Astrocyte of the spinal cord (primary cell): ENCODE data around the gene MAP3K1.
"Not testable (repeated sequence)": the region's sequence is repeated elsewhere in the genome, so short reads cannot be mapped to it uniquely, and the experiment has no call there.

Source experiments
- DNase-seq: peaks from one replicate; pipeline ENCODE4 v3.0.0; 2011; ENCODE audit warnings: low read depth, low spot score
- H3K4me3 ChIP-seq: 2 replicates; pipeline ENCODE4 v1.5.1; 2011; ENCODE audit warnings: low read depth, mild to moderate bottlenecking, low read length, moderate library complexity
- CTCF ChIP-seq: IDR thresholded peaks from 2 replicates; pipeline ENCODE4 v1.5.1; 2012; ENCODE audit warnings: low read depth, mild to moderate bottlenecking, low read length, inconsistent platforms
- in situ Hi-C: cut with HindIII; loops from 2 replicates; pipeline ENCODE4 v1.10.0; 2017; ENCODE audit warnings: low sequenced_read_pairs

The MAP3K1 gene

GRCh38 chr5:56814963-56815657 is at the start of gene MAP3K1:
Gene MAP3K1, plus strand, starts transcription at chr5:56815549. Its CDS starts 25 bp downstream, at chr5:56815574.
- in situ Hi-C loops = no loop called here
- TF ChIP-seq CTCF = no peak
- H3K4me3 ChIP-seq = peak within 1 kb of the TSS; percentile 58
- peak; percentile 59 for DNase-seq

DNA sequence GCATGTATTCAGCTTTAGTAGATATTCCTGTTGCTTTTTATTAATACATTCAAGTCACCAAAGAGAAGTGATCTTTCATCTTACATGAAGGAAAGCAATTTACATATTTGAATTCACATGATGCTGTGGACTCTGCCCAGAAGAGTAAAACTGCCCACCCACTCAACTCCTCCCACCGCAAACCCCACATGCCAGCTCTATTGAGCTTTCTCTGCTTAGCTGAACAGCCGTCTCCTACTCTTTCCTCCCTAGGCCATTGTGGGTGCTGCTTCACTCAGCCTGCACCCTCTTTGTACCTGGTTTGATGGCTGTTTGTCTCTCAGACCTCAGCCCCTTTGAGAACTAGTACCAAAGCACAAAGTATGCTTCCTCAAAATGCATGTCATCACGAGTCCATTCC is 48.4 kb upstream of the MAP3K1 start:
- no peak for DNase-seq
- no peak overlapping the region for H3K4me3 ChIP-seq
- in situ Hi-C loops = no loop called here
- no peak for TF ChIP-seq CTCF

GRCh38 chr5:56769875-56770604 is 45.3 kb upstream of the MAP3K1 start:
- no peak for TF ChIP-seq CTCF
- DNase-seq = no peak
- in situ Hi-C loops = no loop called here
- no peak overlapping the region for H3K4me3 ChIP-seq

GRCh38 chr5:56772767-56773166 is 42.6 kb upstream of the MAP3K1 start:
- TF ChIP-seq CTCF = no peak
- no peak overlapping the region for H3K4me3 ChIP-seq
- DNase-seq = no peak
- in situ Hi-C loops = no loop called here

- in situ Hi-C loops = no loop called here
- H3K4me3 ChIP-seq = no peak overlapping the region
- no peak for TF ChIP-seq CTCF
- no peak for DNase-seq
Measured at GRCh38 chr5:56774957-56775356, 40.4 kb upstream of the MAP3K1 start.

DNA sequence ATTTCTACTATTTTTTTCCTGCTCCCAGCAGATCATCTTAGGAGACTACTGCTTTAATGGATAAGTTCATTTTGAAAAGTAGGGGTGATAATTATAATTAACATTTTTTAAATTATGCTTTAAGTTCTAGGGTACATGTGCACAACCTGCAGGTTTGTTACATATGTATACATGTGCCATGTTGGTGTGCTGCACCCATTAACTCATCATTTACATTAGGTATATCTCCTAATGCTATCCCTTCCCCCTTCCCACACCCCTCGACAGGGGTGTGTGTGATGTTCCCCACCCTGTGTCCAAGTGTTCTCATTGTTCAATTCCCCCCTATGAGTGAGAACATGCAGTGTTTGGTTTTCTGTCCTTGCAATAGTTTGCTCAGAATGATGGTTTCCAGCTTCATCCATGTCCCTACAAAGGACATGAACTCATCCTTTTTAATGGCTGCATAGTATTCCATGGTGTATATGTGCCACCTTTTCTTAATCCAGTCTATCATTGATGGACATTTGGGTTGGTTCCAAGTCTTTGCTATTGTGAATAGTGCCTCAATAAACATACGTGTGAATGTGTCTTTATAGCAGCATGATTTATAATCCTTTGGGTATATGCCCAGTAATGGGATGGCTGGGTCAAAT is 39.0 kb upstream of the MAP3K1 start:
- H3K4me3 ChIP-seq, DNase-seq, in situ Hi-C loops: not testable (repeated sequence)

DNA sequence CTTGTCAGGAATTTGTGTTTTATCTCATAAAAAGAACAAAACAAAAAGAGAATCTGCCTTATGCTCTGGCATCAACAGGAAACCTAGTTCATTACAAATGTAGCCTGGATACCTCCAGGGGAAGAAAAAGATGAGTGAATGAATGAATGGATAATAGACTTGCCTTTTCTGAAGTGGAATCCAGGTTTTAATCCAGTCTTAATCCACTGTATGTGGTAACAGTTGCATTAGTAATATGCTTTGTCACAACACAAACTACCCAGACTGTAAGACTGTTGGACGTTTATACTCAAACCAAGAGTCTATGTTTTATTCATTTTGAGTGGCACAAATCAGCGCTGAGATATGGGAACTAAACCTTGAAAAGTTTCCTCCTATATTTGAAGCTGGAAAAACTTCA is 32.1 kb upstream of the MAP3K1 start:
- in situ Hi-C loops = no loop called here
- no peak for DNase-seq
- H3K4me3 ChIP-seq = no peak overlapping the region
- no peak for TF ChIP-seq CTCF
